Naive thymus-derived CD8-positive, alpha-beta T cell (primary cell): Measurements from ENCODE around the gene CABP7. TPM values are rescaled to one million over a fixed set of nuclear protein-coding genes. Genes with fewer than 3 reads are reported as not detected.

Experiments used
- ATAC-seq, 2 donors: fragments of 150-1000 bp; cut with Tn5 transposase in 1 of 2; sonication (Bioruptor Pico), chemical (Tn5 transposase) in 1 of 2; 1 replicate in 1 of 2; 2 replicates in 1 of 2; pipeline ENCODE4 v1.10.0; 2021; ENCODE audit warnings: mild to moderate bottlenecking in 2 of 2, moderate library complexity in 2 of 2
- POLR2A ChIA-PET: fragments of 350-600 bp; sonication (Branson Sonifier 250); formaldehyde crosslinking; loops from one replicate; lab custom pipeline; 2021; ENCODE audit warnings: antibody characterized with exemption; lab: Charles Lee
- DNase-seq, 10 donors: peaks; one replicate each; pipeline versions ENCODE4 v3.0.0 to v3.0.0-alpha.2; 2020 to 2022
- H3K27ac Mint-ChIP-seq, 10 donors: one replicate each; pipeline ENCODE4 v1.8.0; 2020 to 2022; ENCODE audit warnings: mild to moderate bottlenecking in 10 of 10, mixed read lengths in 10 of 10, moderate library complexity in 4 of 10, inconsistent platforms in 1 of 10
- H3K27me3 Mint-ChIP-seq, 5 donors: one replicate each; pipeline ENCODE4 v1.8.0; 2021 to 2022; ENCODE audit warnings: mixed read lengths in 5 of 5
- H3K36me3 Mint-ChIP-seq, 3 donors: one replicate each; pipeline ENCODE4 v1.8.0; 2020 to 2022; ENCODE audit warnings: mixed read lengths in 3 of 3, mild to moderate bottlenecking in 2 of 3, inconsistent platforms in 1 of 3
- H3K4me1 Mint-ChIP-seq, 4 donors: one replicate each; pipeline ENCODE4 v1.8.0; 2021 to 2022; ENCODE audit warnings: mixed read lengths in 4 of 4
- H3K4me3 Mint-ChIP-seq, 10 donors: one replicate each; pipeline ENCODE4 v1.8.0; 2020 to 2022; ENCODE audit warnings: mild to moderate bottlenecking in 10 of 10, mixed read lengths in 10 of 10, moderate library complexity in 6 of 10, inconsistent platforms in 1 of 10
- H3K9me3 Mint-ChIP-seq, 9 donors: one replicate each; pipeline ENCODE4 v1.8.0; 2020 to 2022; ENCODE audit warnings: mixed read lengths in 9 of 9, mild to moderate bottlenecking in 3 of 9, inconsistent platforms in 1 of 9, moderate library complexity in 1 of 9
- polyA plus RNA-seq, 3 donors: library from polyadenylated mRNA; unstranded; fragments of 300-500 nt; fragmentation: Illumina TruSeq; gene quantifications; one replicate each; pipeline ENCODE4 v1.2.3, GENCODE V29; 2021
- total RNA-seq, 8 experiments: library from RNA in 2 of 8; stranded (reverse) in 2 of 8; gene quantifications; one replicate each; pipeline ENCODE4 v1.2.3 and lab custom pipeline; 2021 to 2026

The CABP7 gene
- total and polyA plus RNA-seq, 5 experiments from 2014 or later = 0.06 to 0.11 (median 0.08) TPM; not detected in 1

DNA sequence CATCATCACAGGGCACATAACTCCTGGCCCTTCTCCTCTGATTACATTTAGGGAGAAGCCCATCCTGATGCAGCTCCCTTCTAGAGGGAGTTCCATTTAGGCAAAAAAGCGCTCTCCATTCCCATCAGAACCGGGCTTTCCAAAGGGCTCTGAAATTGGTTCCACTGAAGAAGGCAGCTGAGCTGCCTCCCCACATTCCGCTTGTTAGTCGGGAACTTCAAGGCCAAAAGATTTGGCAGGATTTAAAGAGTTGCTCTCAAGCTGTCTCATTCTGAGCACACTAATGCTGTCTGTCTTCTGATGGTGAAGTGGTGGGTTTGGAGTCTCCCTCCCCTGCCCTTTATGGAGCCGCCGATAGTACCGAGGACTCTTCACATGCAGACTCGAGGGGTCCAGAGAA is 26.6 kb upstream of the CABP7 start:
- H3K4me3 Mint-ChIP-seq = no peak overlapping the region
- peaks cover 0 to 59% (median 19%) of the 10 kb centered on the region in 3 donors for H3K36me3 Mint-ChIP-seq
- DNase-seq = no peak
- H3K4me1 Mint-ChIP-seq = peaks cover 1 to 15% (median 4%) of the 10 kb centered on the region in 4 donors
- H3K9me3 Mint-ChIP-seq = no peaks in the 10 kb centered on the region
- POLR2A ChIA-PET = no interaction called here
- H3K27ac Mint-ChIP-seq = peak overlapping the region in 1 of 10 donors; percentile 50
- no peaks in the 10 kb centered on the region for H3K27me3 Mint-ChIP-seq
- no peak for ATAC-seq

DNA sequence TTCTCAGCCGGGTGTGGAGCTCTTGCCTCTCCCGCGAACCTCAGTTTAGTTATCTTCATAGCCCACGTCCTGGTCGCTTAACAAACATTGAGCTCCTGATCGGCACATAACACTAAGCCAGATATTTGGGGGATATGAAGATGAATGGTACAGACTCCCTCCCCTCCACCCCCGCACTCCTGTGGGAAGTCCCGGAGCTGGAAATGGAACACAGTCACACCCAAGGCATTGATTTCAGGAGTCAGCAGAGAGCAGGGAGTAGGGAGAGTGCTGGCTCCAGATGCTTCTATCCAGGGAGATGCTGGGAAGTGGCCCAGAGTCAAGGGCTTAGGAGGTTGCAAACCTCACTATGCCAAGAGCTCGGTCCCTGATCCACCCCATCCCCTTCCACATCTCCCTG is 26.1 kb upstream of the CABP7 start:
- ATAC-seq (no peak), DNase-seq (no peak)
- no peaks in the 10 kb centered on the region for H3K9me3 Mint-ChIP-seq
- H3K4me1 Mint-ChIP-seq = peaks cover 1 to 15% (median 4%) of the 10 kb centered on the region in 4 donors
- POLR2A ChIA-PET = no interaction called here
- peak overlapping the region in 1 of 10 donors; percentile 37 for H3K27ac Mint-ChIP-seq
- H3K36me3 Mint-ChIP-seq = peaks cover 0 to 57% (median 19%) of the 10 kb centered on the region in 3 donors
- H3K4me3 Mint-ChIP-seq = no peak overlapping the region
- no peaks in the 10 kb centered on the region for H3K27me3 Mint-ChIP-seq

DNA sequence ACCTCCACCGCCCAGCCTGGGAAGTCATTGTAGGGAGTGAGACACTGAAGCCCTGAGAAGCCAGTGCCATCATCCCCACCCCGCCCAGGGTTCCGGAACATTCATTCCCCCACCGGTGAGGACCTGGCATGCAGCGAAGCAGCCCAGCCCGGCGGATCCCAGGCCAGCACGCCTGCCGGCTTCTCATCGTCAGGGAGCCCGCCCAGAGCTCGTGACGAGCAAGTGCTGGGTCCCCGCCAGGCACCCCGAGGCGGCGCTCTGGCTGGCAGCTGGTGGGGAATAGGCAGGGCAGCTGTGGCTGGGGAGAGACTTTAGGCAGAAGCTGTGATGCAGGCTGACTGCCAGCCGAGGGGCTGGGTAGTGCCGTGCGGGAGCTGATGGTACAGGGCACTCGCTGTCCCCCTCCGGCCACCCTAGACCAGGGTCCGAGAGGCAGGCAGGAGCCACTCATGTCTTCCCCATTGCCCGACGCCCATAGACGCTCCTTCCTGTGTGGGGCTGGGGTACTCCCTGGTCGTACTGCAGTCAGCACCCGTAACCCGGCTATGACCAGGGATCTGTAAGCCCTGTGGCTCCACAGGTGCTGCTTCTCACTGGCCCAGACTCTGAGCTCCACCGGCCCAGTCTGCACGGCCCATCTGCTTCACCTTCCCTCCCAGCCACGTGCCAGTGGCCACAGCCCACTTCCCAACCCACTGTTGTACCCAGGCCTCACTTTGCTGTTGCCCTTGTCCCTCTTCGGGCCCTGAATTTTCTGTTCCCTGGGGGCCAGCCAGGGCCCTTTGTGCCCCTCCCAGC is 24.5 kb upstream of the CABP7 start:
- Mint-ChIP-seq H3K9me3 (no peaks in the 10 kb centered on the region), H3K27ac (no peak overlapping the region), H3K36me3 (peaks cover 0 to 57% (median 19%) of the 10 kb centered on the region in 3 donors), H3K4me1 (peaks cover 0 to 12% (median under 1%) of the 10 kb centered on the region in 4 donors), H3K4me3 (no peak overlapping the region), H3K27me3 (no peaks in the 10 kb centered on the region)
- DNase-seq (no peak), ATAC-seq (no peak)
- POLR2A ChIA-PET = no interaction called here

DNA sequence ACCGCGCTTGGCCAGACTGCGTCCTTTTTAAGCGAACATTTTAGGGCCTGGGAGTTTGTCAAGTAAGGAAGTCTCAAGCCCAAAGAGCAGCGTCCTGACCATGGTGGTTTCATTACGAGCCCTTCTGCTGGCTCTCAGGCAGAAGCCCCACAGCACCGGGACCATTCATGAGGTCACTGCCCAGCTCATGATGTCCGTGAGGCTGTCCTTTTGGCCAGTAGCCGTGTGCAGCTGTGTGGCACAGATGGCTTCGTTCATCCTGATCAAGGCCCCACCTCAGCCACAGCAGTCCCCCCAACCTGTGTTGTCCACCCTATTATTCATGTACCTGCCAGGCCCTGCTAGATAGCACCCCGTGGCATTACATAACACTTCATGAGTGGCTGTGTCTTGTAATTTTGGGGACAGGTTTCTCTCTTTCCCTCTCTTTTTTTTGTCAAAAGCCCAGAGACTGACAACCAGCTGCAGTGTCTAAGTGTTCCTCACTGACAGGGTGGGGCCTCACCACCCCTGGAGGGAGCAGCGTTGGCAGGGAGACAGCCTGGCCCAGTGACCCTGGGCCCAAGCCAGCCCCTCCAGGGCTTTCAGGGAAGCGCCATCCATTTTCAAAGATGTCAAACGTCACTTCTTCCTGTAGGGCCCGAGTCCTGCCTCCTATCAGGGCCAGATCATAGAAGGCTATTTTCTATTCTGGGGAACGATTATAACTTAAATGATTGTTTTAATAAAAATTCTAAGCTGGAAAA is 21.8 kb upstream of the CABP7 start:
- POLR2A ChIA-PET = no interaction called here
- no peaks in the 10 kb centered on the region for H3K9me3 Mint-ChIP-seq
- peaks cover 2 to 20% (median 13%) of the 10 kb centered on the region in 4 donors for H3K4me1 Mint-ChIP-seq
- peaks cover 0 to 10% (median 1%) of the 10 kb centered on the region in 5 donors for H3K27me3 Mint-ChIP-seq
- ATAC-seq (no peak), DNase-seq (no peak)
- H3K27ac Mint-ChIP-seq = no peak overlapping the region
- H3K4me3 Mint-ChIP-seq = no peak overlapping the region
- H3K36me3 Mint-ChIP-seq = peaks cover 0 to 48% (median 19%) of the 10 kb centered on the region in 3 donors

DNA sequence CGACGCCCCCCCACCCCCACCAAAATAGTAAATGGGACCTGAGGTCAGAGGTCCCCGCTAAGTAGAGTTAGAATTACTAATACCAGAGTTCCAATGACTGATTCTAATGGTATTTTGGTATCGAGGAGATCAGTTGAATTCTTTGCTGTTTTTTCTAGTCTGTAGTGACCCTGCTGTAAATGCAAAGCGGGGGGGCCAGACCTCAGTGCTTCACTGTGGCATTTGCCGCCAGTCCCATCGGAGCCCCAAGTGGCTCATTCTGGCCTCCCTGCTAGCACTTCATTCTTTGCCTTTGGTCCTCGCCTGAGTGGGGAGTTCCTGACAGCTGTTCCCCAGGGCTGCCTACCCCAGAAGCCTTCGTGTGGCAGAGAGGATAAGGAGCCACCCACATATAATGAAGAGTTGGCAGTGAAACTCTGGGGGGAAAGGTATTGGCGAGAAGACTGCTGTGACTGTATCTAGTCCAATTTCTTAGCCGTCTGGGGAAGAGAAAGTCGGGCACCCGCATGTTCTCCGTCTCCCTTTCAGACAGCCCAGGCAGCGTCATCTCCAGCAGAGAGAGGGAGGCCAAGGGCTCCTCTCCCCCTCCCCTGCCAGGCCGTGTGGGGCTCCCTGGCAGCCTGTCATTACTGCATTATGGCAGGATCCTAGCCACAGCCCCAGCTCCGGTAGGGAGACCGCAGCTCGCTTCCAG is 19.4 kb upstream of the CABP7 start:
- Mint-ChIP-seq H3K36me3 (peaks cover 0 to 33% (median 7%) of the 10 kb centered on the region in 3 donors), H3K9me3 (no peaks in the 10 kb centered on the region), H3K4me3 (no peak overlapping the region), H3K4me1 (peaks cover 2 to 20% (median 15%) of the 10 kb centered on the region in 4 donors), H3K27me3 (peaks cover 0 to 13% (median 3%) of the 10 kb centered on the region in 5 donors), H3K27ac (no peak overlapping the region)
- DNase-seq (no peak), ATAC-seq (no peak)
- POLR2A ChIA-PET = no interaction called here

DNA sequence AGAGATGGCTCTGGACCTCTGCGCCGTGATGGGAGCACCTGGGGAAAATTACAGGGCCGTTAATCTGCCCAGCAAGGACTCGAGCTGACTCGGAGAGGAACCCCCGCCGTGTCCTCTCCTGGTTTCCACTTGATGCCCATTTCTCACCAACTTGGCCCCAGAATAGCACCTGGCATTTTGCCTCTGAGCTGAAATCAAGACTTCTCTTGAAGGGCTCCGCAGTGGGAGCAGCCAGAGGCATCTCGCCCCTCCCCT is 19.0 kb upstream of the CABP7 start:
- Mint-ChIP-seq H3K4me1 (peaks cover 2 to 20% (median 15%) of the 10 kb centered on the region in 4 donors), H3K27ac (peak overlapping the region in 1 of 10 donors; percentile 53), H3K4me3 (no peak overlapping the region)

DNA sequence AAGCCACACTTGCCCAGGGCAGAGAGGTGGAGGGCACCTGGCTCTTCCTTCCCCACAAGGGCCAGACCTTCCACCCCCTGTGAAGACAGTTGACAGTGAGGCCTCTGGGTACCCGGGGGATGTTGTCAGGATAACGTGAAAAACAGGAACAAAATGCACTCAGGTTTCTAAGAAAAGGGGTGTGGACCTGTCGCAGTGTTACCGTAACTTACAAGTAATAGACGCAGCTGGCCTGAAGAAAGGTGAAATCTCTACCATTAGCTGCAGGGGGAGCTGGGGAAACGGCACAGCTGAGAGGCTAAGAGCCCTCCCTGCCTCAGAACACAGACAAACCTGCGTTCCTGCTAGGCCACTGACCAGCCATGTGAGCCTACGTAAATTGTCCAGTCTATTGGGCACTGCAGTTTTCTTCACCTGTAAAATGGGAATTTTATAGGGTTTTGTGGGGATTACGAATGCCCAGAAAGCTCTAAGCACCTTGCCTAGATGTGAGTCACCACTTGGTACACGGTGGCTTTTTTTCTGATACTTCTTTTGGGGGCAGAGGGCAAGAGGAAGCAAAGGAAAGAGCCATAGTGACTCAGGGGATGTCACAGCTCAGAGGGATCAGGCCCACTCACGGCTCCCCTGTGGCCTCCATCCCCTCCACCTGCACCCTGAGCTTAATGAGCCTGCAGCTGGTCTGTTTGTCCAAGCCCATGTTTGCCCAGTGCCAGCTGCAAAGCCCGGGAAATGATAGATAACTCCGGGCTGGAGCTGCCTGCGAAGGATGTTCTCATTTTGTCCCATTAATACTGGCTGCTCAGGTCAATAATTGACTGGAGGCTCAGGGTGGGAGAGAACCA is 18.4 kb upstream of the CABP7 start:
- H3K9me3 Mint-ChIP-seq = no peaks in the 10 kb centered on the region
- ATAC-seq (peak in 1 of 2 donors; percentile 72), DNase-seq (peak in 2 of 10 donors; percentile 15 to 25)
- POLR2A ChIA-PET = no interaction called here
- H3K27me3 Mint-ChIP-seq = peaks cover 0 to 13% (median 3%) of the 10 kb centered on the region in 5 donors
- peaks cover 2 to 20% (median 15%) of the 10 kb centered on the region in 4 donors for H3K4me1 Mint-ChIP-seq
- H3K4me3 Mint-ChIP-seq = no peak overlapping the region
- peaks cover 0 to 23% (median under 1%) of the 10 kb centered on the region in 3 donors for H3K36me3 Mint-ChIP-seq
- peak overlapping the region in 1 of 10 donors; percentile 53 for H3K27ac Mint-ChIP-seq

More for the DNA sequence above, 19.0 kb upstream of the CABP7 start:
- POLR2A ChIA-PET = no interaction called here
- no peak for ATAC-seq
- no peak for DNase-seq
- Mint-ChIP-seq H3K9me3 (no peaks in the 10 kb centered on the region), H3K27me3 (peaks cover 0 to 13% (median 3%) of the 10 kb centered on the region in 5 donors), H3K36me3 (peaks cover 0 to 29% (median 4%) of the 10 kb centered on the region in 3 donors)

DNA sequence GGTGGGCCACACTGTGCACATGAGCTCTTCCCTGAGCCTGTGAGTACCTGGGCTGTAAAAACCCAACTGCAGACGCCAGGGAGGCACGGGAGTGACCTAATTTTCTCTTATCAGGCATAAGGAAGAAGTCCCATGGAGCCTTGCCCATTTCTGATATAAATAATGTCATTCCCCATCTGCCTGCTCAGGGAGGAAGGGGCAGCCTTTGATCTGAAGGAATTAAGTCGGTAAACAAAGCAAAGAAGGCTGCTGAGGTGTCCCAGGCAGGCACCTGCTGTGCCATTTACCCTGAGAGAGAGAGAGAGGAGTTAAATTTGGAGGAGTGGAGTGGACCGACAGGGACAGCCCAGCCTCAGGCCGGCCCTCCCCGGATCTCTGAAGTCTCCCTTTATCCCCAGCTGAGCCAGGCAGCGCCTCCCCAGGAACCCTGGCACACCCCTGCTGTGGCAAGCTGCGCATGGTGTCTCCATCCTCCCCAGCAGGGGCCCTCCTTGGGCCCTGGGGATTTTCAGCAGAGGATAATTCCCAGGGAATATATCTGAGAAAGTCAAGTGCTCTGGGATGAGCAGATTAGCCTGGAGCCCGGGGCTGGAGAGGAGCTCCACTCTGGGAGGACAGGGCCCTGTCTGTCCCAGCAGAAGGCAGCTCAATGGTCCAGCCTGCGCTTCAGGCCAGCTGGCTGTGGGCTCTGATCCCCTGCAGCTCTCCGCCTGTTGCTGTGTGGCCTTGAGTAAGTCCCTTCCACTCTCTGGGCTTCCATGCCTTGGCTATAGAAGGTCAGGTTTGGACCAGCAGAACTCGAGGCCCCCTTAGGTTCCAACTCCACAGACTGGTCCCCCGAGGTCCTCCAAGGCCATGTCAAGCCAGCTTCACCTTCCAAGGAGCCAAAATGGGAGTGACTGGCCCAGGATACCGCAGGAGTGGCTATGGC is 17.5 kb upstream of the CABP7 start:
- peaks cover 0 to 14% (median 0%) of the 10 kb centered on the region in 3 donors for H3K36me3 Mint-ChIP-seq
- ATAC-seq = no peak
- H3K27me3 Mint-ChIP-seq = peaks cover 0 to 13% (median 6%) of the 10 kb centered on the region in 5 donors
- H3K27ac Mint-ChIP-seq = peak overlapping the region in 1 of 10 donors; percentile 63
- POLR2A ChIA-PET = no interaction called here
- DNase-seq = no peak
- peaks cover 2 to 20% (median 15%) of the 10 kb centered on the region in 4 donors for H3K4me1 Mint-ChIP-seq
- no peak overlapping the region for H3K4me3 Mint-ChIP-seq
- H3K9me3 Mint-ChIP-seq = no peaks in the 10 kb centered on the region

DNA sequence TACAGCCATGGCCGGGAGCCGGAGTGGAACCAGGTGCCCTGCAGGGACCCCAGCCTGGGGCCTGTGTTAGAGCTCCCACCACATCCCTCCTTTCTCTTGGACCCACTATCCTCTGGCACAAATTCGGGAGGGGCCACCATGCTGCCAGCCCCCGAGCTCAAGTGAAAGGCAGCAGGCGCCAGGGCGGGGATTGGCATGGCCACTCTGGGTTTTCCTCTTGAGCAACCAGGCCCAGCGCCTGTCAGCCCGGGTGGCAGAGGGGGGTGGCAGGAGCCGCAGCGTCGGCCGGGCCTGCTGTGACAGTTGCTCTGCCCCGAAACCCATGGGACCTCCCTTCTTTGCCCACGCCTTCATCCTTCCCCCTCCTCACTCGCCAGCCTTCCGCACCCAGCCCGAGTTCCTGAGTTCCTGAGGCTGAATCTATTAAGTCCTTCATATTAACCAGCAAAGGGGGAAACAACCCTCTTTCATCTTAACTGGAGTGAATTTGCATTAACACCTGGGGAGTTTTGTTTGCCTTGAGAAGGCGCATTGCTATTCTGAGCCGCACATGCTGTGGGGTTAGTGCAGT is 16.8 kb upstream of the CABP7 start:
- POLR2A ChIA-PET = no interaction called here
- H3K27me3 Mint-ChIP-seq = peaks cover 0 to 17% (median 8%) of the 10 kb centered on the region in 5 donors
- no peak overlapping the region for H3K27ac Mint-ChIP-seq
- no peak for DNase-seq
- no peaks in the 10 kb centered on the region for H3K9me3 Mint-ChIP-seq
- no peak for ATAC-seq
- peaks cover 2 to 20% (median 15%) of the 10 kb centered on the region in 4 donors for H3K4me1 Mint-ChIP-seq
- peak overlapping the region in 1 of 10 donors; percentile 19 for H3K4me3 Mint-ChIP-seq
- peaks cover 0 to 8% (median 0%) of the 10 kb centered on the region in 3 donors for H3K36me3 Mint-ChIP-seq

DNA sequence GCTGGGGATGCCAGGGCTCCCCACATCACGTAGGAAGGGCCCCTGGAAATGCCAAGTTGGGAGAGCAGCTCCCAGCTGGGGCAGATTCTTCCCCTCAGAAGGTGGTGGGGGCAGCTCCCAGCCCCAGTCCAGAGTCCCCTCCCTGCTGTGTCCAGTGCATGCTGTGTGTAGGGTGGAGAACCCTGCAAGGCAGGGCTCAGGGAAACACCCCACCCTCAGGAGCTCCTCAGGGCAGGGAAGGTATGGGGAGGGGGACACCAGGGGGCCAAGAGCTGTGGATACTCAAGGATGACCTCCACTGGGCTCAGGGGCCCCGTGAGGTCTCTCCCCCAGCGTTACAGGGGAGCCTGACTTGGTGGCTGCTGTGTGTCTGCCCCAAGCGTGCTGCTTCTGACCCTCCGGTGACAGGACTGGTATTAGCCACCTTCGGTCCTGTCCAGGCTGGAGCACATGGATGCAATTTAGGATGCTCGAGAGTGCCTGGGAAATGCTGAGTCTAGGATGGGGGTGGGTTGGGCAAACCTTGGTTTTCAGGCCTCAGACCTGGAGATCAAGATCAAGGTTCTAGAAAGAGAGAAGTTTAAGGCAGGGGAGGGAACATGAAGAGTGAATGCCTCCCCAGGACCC is 16.1 kb upstream of the CABP7 start:
- Mint-ChIP-seq H3K4me3 (no peak overlapping the region), H3K27ac (no peak overlapping the region), H3K4me1 (peaks cover 2 to 20% (median 15%) of the 10 kb centered on the region in 4 donors), H3K9me3 (no peaks in the 10 kb centered on the region), H3K36me3 (peaks cover 0 to 5% (median 0%) of the 10 kb centered on the region in 3 donors), H3K27me3 (peaks cover 0 to 17% (median 8%) of the 10 kb centered on the region in 5 donors)
- POLR2A ChIA-PET = no interaction called here
- DNase-seq (no peak), ATAC-seq (no peak)
